Measurements from ENCODE around the gene CSNK2A1. TPM values are rescaled to one million over a fixed set of nuclear protein-coding genes. Genes with fewer than 3 reads are reported as not detected.

Gene CSNK2A1
- total RNA-seq, 1 experiment from 2014 or later: 110 TPM

DNA sequence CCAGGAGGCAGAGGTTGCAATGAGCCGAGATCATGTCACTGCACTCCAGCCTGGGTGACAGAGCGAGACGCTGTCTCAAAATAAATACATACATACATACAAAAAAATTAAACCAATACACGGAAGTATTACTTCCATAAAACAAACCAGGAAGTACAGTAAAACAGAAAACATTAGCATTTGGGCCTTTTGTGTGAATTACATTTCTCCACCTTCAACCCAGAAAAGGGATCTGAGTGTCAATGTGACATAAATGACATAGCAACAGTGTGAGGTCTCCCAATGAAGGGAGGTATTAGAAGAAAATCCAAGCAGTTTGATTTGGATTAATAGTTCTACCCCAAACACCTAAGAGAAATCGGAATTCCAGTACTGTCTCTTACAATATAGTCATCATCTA, 10.1 kb downstream of the CSNK2A1 start:
- peaks cover 10% of the 10 kb centered on the region for H3K36me3 Mint-ChIP-seq (ENCODE audit: insufficient read depth, unreplicated experiment)
- intact Hi-C loops (cut with micrococcal nuclease; ENCODE audit: unreplicated experiment): no loop called here
- peaks cover 25% of the 10 kb centered on the region for H3K4me1 Mint-ChIP-seq (ENCODE audit: low read depth, unreplicated experiment)
- no peak for DNase-seq
- TF ChIP-seq, protein P1, sequence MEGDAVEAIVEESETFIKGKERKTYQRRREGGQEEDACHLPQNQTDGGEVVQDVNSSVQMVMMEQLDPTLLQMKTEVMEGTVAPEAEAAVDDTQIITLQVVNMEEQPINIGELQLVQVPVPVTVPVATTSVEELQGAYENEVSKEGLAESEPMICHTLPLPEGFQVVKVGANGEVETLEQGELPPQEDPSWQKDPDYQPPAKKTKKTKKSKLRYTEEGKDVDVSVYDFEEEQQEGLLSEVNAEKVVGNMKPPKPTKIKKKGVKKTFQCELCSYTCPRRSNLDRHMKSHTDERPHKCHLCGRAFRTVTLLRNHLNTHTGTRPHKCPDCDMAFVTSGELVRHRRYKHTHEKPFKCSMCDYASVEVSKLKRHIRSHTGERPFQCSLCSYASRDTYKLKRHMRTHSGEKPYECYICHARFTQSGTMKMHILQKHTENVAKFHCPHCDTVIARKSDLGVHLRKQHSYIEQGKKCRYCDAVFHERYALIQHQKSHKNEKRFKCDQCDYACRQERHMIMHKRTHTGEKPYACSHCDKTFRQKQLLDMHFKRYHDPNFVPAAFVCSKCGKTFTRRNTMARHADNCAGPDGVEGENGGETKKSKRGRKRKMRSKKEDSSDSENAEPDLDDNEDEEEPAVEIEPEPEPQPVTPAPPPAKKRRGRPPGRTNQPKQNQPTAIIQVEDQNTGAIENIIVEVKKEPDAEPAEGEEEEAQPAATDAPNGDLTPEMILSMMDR (IDR thresholded peaks at IDR 0.05; ENCODE audit: unreplicated experiment): no peak
- no peak overlapping the region for H3K27ac Mint-ChIP-seq (ENCODE audit: unreplicated experiment)
- H3K4me3 Mint-ChIP-seq (ENCODE audit: low read depth, unreplicated experiment): no peak overlapping the region
- CTCF ChIA-PET: no interaction called here
- no TSS peak for BruUV-seq (replicated peaks)
- H3K27me3 Mint-ChIP-seq (ENCODE audit: unreplicated experiment): no peaks in the 10 kb centered on the region
- no peaks in the 10 kb centered on the region for H3K9me3 Mint-ChIP-seq (ENCODE audit: low read depth, unreplicated experiment)

DNA sequence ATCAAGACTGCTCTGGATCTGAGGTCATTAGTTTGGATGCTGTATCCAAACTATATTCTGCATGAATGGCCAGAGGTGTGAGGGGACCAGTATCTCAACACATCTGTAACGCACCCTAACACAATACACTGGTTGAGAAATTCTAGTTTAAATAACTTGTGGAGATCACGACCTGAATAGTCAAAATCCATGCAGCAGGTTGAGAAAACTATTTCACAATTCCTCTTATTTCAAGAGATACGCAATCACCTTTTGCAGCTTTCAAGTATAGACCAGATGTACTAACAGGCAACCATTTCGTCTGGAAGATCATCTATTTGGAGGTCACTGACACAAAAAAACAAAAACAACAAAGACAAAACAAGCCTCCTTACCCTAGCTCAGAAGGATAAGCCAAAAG, 11.1 kb downstream of the CSNK2A1 start:
- Mint-ChIP-seq H3K36me3 (ENCODE audit: insufficient read depth, unreplicated experiment) (peaks cover 10% of the 10 kb centered on the region), H3K27me3 (ENCODE audit: unreplicated experiment) (no peaks in the 10 kb centered on the region), H3K9me3 (ENCODE audit: low read depth, unreplicated experiment) (no peaks in the 10 kb centered on the region), H3K27ac (ENCODE audit: unreplicated experiment) (no peak overlapping the region), H3K4me1 (ENCODE audit: low read depth, unreplicated experiment) (peaks cover 29% of the 10 kb centered on the region), H3K4me3 (ENCODE audit: low read depth, unreplicated experiment) (no peak overlapping the region)
- TF ChIP-seq, protein P1 (IDR thresholded peaks at IDR 0.05; ENCODE audit: unreplicated experiment): no peak
- intact Hi-C loops (cut with micrococcal nuclease; ENCODE audit: unreplicated experiment): no loop called here
- CTCF ChIA-PET: no interaction called here
- no TSS peak for BruUV-seq (replicated peaks)
- DNase-seq: no peak

DNA sequence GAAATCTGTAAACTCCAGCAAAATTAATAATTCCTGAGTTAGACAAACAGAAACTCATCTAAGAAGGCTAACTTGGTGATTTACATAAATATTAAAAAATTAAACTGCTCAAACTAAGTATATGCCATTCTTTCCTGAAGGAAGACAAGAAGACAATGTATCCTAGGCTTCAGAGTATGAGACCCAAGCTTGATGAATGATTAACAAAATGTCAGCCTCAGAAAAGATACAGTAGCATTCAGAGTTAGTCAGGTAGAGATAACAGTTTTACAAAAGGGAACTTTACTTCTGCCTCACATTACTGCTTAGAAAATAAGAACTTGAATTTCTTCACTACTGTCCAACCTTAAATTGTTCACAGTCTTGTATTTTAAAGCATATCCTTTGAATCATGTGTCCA, 12.0 kb downstream of the CSNK2A1 start:
- no TSS peak for BruUV-seq (replicated peaks)
- no peaks in the 10 kb centered on the region for H3K9me3 Mint-ChIP-seq (ENCODE audit: low read depth, unreplicated experiment)
- peaks cover 29% of the 10 kb centered on the region for H3K4me1 Mint-ChIP-seq (ENCODE audit: low read depth, unreplicated experiment)
- H3K36me3 Mint-ChIP-seq (ENCODE audit: insufficient read depth, unreplicated experiment): peaks cover 14% of the 10 kb centered on the region
- intact Hi-C loops (cut with micrococcal nuclease; ENCODE audit: unreplicated experiment): loop anchor here (1.0 kb wide), 1 partner anchor 27 kb away; no protein-coding TSS in a partner anchor
- CTCF ChIA-PET: interaction anchor here (0.5 kb wide), 1 partner anchor 42 kb away, joined by 4 read pairs; no protein-coding TSS in a partner anchor
- no peak for DNase-seq
- no peak overlapping the region for H3K27ac Mint-ChIP-seq (ENCODE audit: unreplicated experiment)
- TF ChIP-seq, protein P1 (IDR thresholded peaks at IDR 0.05; ENCODE audit: unreplicated experiment): no peak
- H3K4me3 Mint-ChIP-seq (ENCODE audit: low read depth, unreplicated experiment): no peak overlapping the region
- H3K27me3 Mint-ChIP-seq (ENCODE audit: unreplicated experiment): no peaks in the 10 kb centered on the region

DNA sequence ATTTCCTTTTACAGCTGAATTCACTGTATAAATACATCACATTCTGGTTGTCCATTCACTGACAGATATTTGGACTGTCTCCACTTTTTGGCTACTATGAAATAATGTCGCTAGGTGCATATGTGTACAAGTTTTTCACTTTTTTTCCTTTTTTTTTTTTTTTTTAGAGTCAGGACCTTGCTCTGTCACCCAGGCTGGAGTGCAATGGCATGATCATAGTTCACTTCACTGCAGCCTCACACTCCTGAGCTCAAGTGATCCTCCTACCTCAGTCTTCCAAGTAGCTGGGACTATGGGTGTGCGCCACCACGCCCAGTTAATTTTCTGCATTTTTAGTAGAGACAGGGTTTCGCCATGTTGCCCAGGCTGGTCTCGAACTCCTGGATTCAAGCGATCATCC, 13.3 kb downstream of the CSNK2A1 start:
- no peaks in the 10 kb centered on the region for H3K9me3 Mint-ChIP-seq (ENCODE audit: low read depth, unreplicated experiment)
- DNase-seq: no peak
- intact Hi-C loops (cut with micrococcal nuclease; ENCODE audit: unreplicated experiment): no loop called here
- H3K27me3 Mint-ChIP-seq (ENCODE audit: unreplicated experiment): no peaks in the 10 kb centered on the region
- no TSS peak for BruUV-seq (replicated peaks)
- peak overlapping the region; percentile 47 for H3K27ac Mint-ChIP-seq (ENCODE audit: unreplicated experiment)
- TF ChIP-seq, protein P1 (IDR thresholded peaks at IDR 0.05; ENCODE audit: unreplicated experiment): no peak
- H3K4me3 Mint-ChIP-seq (ENCODE audit: low read depth, unreplicated experiment): no peak overlapping the region
- CTCF ChIA-PET: no interaction called here
- H3K4me1 Mint-ChIP-seq (ENCODE audit: low read depth, unreplicated experiment): peaks cover 19% of the 10 kb centered on the region
- H3K36me3 Mint-ChIP-seq (ENCODE audit: insufficient read depth, unreplicated experiment): peaks cover 25% of the 10 kb centered on the region

All from Calu3 (cell line).